Heart right ventricle (tissue), 16 donors: ENCODE measurements around the gene PAPPA. TPM values are rescaled to one million over a fixed set of nuclear protein-coding genes. Genes with fewer than 3 reads are reported as not detected.

Experiments
- ATAC-seq, 8 donors: fragments of 200-7000 bp; cut with Tn5 transposase; one replicate each; pipeline ENCODE4 v1.9.1; 2020; ENCODE audit warnings: mild to moderate bottlenecking in 8 of 8, moderate library complexity in 8 of 8, moderate number of reproducible peaks in 1 of 8
- DNase-seq, 2 donors: peaks; one replicate each; pipeline ENCODE4 v3.0.0-alpha.2; 2020
- H3K27ac ChIP-seq, 10 donors: fragments of 200-600 bp; sonication (generic) in 2 of 10; one replicate each; pipeline versions ENCODE4 v1.5.0 to v1.8.0; 2020 to 2022; ENCODE audit warnings: mild to moderate bottlenecking in 3 of 10
- H3K27me3 ChIP-seq, 7 donors: fragments of 200-600 bp; one replicate each; pipeline ENCODE4 v1.8.0; 2021 to 2022; ENCODE audit warnings: mild to moderate bottlenecking in 2 of 7
- H3K36me3 ChIP-seq, 9 donors: fragments of 200-600 bp; sonication (generic) in 1 of 9; one replicate each; pipeline versions ENCODE4 v1.5.0 to v1.8.0; 2020 to 2022; ENCODE audit warnings: mild to moderate bottlenecking in 2 of 9
- H3K4me1 ChIP-seq, 9 donors: fragments of 200-600 bp; sonication (generic) in 1 of 9; one replicate each; pipeline versions ENCODE4 v1.5.0 to v1.8.0; 2020 to 2022; ENCODE audit warnings: mild to moderate bottlenecking in 4 of 9
- H3K4me3 ChIP-seq, 10 donors: fragments of 200-600 bp; sonication (generic) in 2 of 10; one replicate each; pipeline versions ENCODE4 v1.5.0 to v1.8.0; 2020 to 2022; ENCODE audit warnings: mild to moderate bottlenecking in 7 of 10, moderate library complexity in 2 of 10
- H3K9me3 ChIP-seq, 11 donors: fragments of 200-600 bp in 10 of 11; sonication (generic) in 2 of 11; one replicate each; pipeline versions ENCODE4 v1.5.0 to v1.8.0; 2013 to 2022; ENCODE audit warnings: mild to moderate bottlenecking in 2 of 11, control low read depth in 1 of 11, moderate library complexity in 1 of 11
- CTCF ChIP-seq, 9 donors: fragments of 200-600 bp; sonication (generic) in 2 of 9; IDR thresholded peaks; one replicate each; pipeline versions ENCODE4 v1.5.0 to v1.8.0; 2021 to 2022; ENCODE audit warnings: antibody characterized with exemption in 9 of 9, mild to moderate bottlenecking in 5 of 9, moderate library complexity in 1 of 9
- WGBS, 2 donors: extraction: QIAGEN DNeasy Blood & Tissue Kit; methylation state at CpG; one replicate each; pipeline ENCODE4 v1.1.7; 2013; ENCODE audit warnings: inconsistent platforms in 1 of 2; 5-methylcytosine and 5-hydroxymethylcytosine counted together
- intact Hi-C, 10 donors: fragments of 100-400 bp; cut with DNase I; formaldehyde crosslinking; loops; one replicate each; pipeline versions ENCODE4 v1.11.1 to v1.14.2; 2022
- polyA plus RNA-seq, 2 donors: library from polyadenylated mRNA; stranded (reverse); fragments of 200-250 nt; gene quantifications; one replicate each; pipeline ENCODE4 v1.2.3, GENCODE V29; 2013
- total RNA-seq, 10 donors: library from RNA; stranded (reverse); fragmentation: NEBNext Ultra II Directional in 3 of 10; extraction: Animal tissue kit (Norgen Biotek cat#: 25700) in 3 of 10; gene quantifications; one replicate each; pipeline versions ENCODE4 v1.2.1 to v1.2.4, GENCODE V29; 2021 to 2023
- donor health status: Arrhythmogenic right ventricular cardiomyopathy.
- donor health status: ischemic (EF 13 %, LVEDD 7.1; RV severe dilation, severe dysfunction).
- donor health status: healthy with polysubstance abuse.
- donor health status: DM: no; HTN: yes; CAD: no.
- donor health status: DM: no; HTN: no; CAD: no.
- donor health status: ischemic (EF 25% LVEDD 6.9; RV normal size, moderate dysfunction).
- donor health status: ischemic (EF 25% LVEDD 5.7; RV mildly dilated, moderate dysfunction).
- donor health status: healthy.
- donor health status: DM: yes; HTN: yes; CAD: no.
- donor health status: Ischemic cardiomyopathy.
- donor health status: ischemic (EF 35%, LVEDD 5.7; RV mildly dilated, moderate dysfunction).
- donor health status: nonischemic (EF 11% LVEDD 7.7; RV severe dilation, severe dysfunction).
- donor health status: DM: yes; HTN: yes; CAD: no.
- donor health status: PGD.
- donor health status: ischemic (EF 29% LVEDD 5.4; RV normal size, mild dysfunction).
- donor health status: nonischemic (EF 23%, LVEDD 6.1; RV moderate dilation, normal function).

PAPPA gene
- total and polyA plus RNA-seq, 12 donors: 0.15 to 3.4 (median 1.2) TPM

- Histone ChIP-seq H3K4me3 (no peak overlapping the region), H3K36me3 (no peaks in the 10 kb centered on the region), H3K27ac (no peak overlapping the region), H3K9me3 (peaks cover 0 to 17% (median 5%) of the 10 kb centered on the region in 11 donors), H3K4me1 (no peaks in the 10 kb centered on the region), H3K27me3 (no peaks in the 10 kb centered on the region)
- ATAC-seq (no peak), DNase-seq (no peak)
- no peak for TF ChIP-seq CTCF (IDR thresholded peaks at IDR 0.05)
- intact Hi-C loops: no loop called here
- WGBS, 2 donors: 33 to 44% methylated on average over 2 of the region's 2 CpGs
Measured at GRCh38 chr9:116133163-116133562, 20.4 kb upstream of the PAPPA start.

- intact Hi-C loops: no loop called here
- TF ChIP-seq CTCF (IDR thresholded peaks at IDR 0.05): no peak
Measured at GRCh38 chr9:116134975-116135374, 18.6 kb upstream of the PAPPA start.

GRCh38 chr9:116137010-116137409 is 16.6 kb upstream of the PAPPA start:
- WGBS, 2 donors: 84 to 86% methylated on average over 2 of the region's 2 CpGs
- intact Hi-C loops: no loop called here
- H3K4me3 ChIP-seq: no peak overlapping the region
- DNase-seq: no peak
- H3K9me3 ChIP-seq: peaks cover 0 to 4% (median 0%) of the 10 kb centered on the region in 11 donors
- ATAC-seq: no peak
- H3K36me3 ChIP-seq: no peaks in the 10 kb centered on the region
- H3K4me1 ChIP-seq: no peaks in the 10 kb centered on the region
- peaks cover 0 to 19% (median 0%) of the 10 kb centered on the region in 7 donors for H3K27me3 ChIP-seq
- no peak overlapping the region for H3K27ac ChIP-seq
- TF ChIP-seq CTCF (IDR thresholded peaks at IDR 0.05): no peak

More at GRCh38 chr9:116134975-116135374, 18.6 kb upstream of the PAPPA start:
- Histone ChIP-seq H3K27ac (no peak overlapping the region), H3K9me3 (peaks cover 0 to 17% (median 5%) of the 10 kb centered on the region in 11 donors), H3K27me3 (peaks cover 0 to 8% (median 0%) of the 10 kb centered on the region in 7 donors), H3K36me3 (no peaks in the 10 kb centered on the region), H3K4me3 (no peak overlapping the region), H3K4me1 (no peaks in the 10 kb centered on the region)
- DNase-seq (no peak), ATAC-seq (no peak)
- 24 to 39% methylated on average over 3 of the region's 3 CpGs for WGBS, 2 donors

- Histone ChIP-seq H3K27me3 (peaks cover 0 to 19% (median 0%) of the 10 kb centered on the region in 7 donors), H3K9me3 (no peaks in the 10 kb centered on the region), H3K36me3 (no peaks in the 10 kb centered on the region), H3K27ac (no peak overlapping the region), H3K4me3 (no peak overlapping the region), H3K4me1 (no peaks in the 10 kb centered on the region)
- WGBS, 2 donors: 82 to 86% methylated on average over 5 of the region's 5 CpGs
- TF ChIP-seq CTCF (IDR thresholded peaks at IDR 0.05): no peak
- ATAC-seq (no peak), DNase-seq (no peak)
- intact Hi-C loops: no loop called here
Measured at GRCh38 chr9:116137581-116137980, 16.0 kb upstream of the PAPPA start.
